GM23338 (cell line): ENCODE data around the gene DUSP18. TPM values are rescaled to one million over a fixed set of nuclear protein-coding genes. Genes with fewer than 3 reads are reported as not detected.
A peak's percentile ranks its signal among the peaks of the same experiment; 100 is the strongest.

Experiments used
- ATAC-seq: fragments of 200-7000 bp; cut with Tn5 transposase; 3 replicates; pipeline ENCODE4 v1.9.1; 2020
- DNase-seq: peaks from one replicate; pipeline ENCODE4 v3.0.0-alpha.2; 2015; ENCODE audit warnings: low spot score
- H2AFZ ChIP-seq: fragments of 200-600 bp; sonication (generic); 2 replicates; pipeline ENCODE4 v1.8.0; 2016; ENCODE audit warnings: antibody characterized with exemption, mild to moderate bottlenecking, moderate library complexity
- H3F3A ChIP-seq: fragments of 200-600 bp; sonication (generic); replicated peaks from 2 replicates; pipeline ENCODE4 v1.8.0; 2017; ENCODE audit warnings: antibody characterized with exemption, mixed run types, low read depth
- H3K27ac ChIP-seq: fragments of 200-600 bp; sonication (generic); 2 replicates; pipeline ENCODE4 v1.6.1; 2016; ENCODE audit warnings: low read depth
- H3K27me3 ChIP-seq: fragments of 200-600 bp; sonication (generic); 2 replicates; pipeline ENCODE4 v1.8.0; 2016; ENCODE audit warnings: mild to moderate bottlenecking, mixed run types, moderate library complexity; ENCODE audit not compliant: insufficient read depth
- H3K36me3 ChIP-seq: fragments of 200-600 bp; sonication (generic); 2 replicates; pipeline ENCODE4 v1.8.0; 2016; ENCODE audit warnings: mild to moderate bottlenecking; ENCODE audit not compliant: insufficient read depth
- H3K4me1 ChIP-seq: fragments of 200-600 bp; sonication (generic); 2 replicates; pipeline ENCODE4 v1.8.0; 2016; ENCODE audit warnings: mild to moderate bottlenecking, moderate library complexity; ENCODE audit not compliant: insufficient read depth
- H3K4me2 ChIP-seq: fragments of 200-600 bp; sonication (generic); 2 replicates; pipeline ENCODE4 v1.7.1; 2017; ENCODE audit warnings: mixed run types
- H3K4me3 ChIP-seq: fragments of 200-600 bp; sonication (generic); 2 replicates; pipeline ENCODE4 v1.6.1; 2016; ENCODE audit warnings: mixed run types
- H3K79me2 ChIP-seq: fragments of 200-600 bp; sonication (generic); replicated peaks from 2 replicates; pipeline ENCODE4 v1.8.0; 2017; ENCODE audit warnings: mild to moderate bottlenecking; ENCODE audit not compliant: insufficient read depth
- H3K9me2 ChIP-seq: fragments of 200-600 bp; sonication (generic); 2 replicates; pipeline ENCODE4 v1.8.0; 2017; ENCODE audit not compliant: insufficient read depth
- H4K20me1 ChIP-seq: fragments of 200-600 bp; sonication (generic); replicated peaks from 2 replicates; pipeline ENCODE4 v1.8.0; 2017; ENCODE audit warnings: mild to moderate bottlenecking; ENCODE audit not compliant: insufficient read depth
- H3K27ac Mint-ChIP-seq: 2 replicates; pipeline ENCODE4 v1.8.0; 2020; ENCODE audit warnings: inconsistent platforms, mild to moderate bottlenecking, moderate library complexity, mixed read lengths
- H3K27me3 Mint-ChIP-seq: 3 replicates; pipeline ENCODE4 v1.8.0; 2022; ENCODE audit warnings: low read depth, mild to moderate bottlenecking, moderate library complexity, mixed read lengths, inconsistent platforms; ENCODE audit not compliant: insufficient read depth, poor library complexity
- H3K36me3 Mint-ChIP-seq: 3 replicates; pipeline ENCODE4 v1.8.0; 2021; ENCODE audit warnings: low read depth, mild to moderate bottlenecking, inconsistent platforms, moderate library complexity, mixed read lengths
- H3K4me1 Mint-ChIP-seq: 3 replicates; pipeline ENCODE4 v1.8.0; 2020; ENCODE audit warnings: mild to moderate bottlenecking, inconsistent platforms, mixed read lengths
- H3K4me3 Mint-ChIP-seq: 3 replicates; pipeline ENCODE4 v1.8.0; 2021; ENCODE audit warnings: moderate library complexity, mild to moderate bottlenecking, inconsistent platforms, mixed read lengths
- H3K9me3 Mint-ChIP-seq: 3 replicates; pipeline ENCODE4 v1.8.0; 2020; ENCODE audit warnings: moderate library complexity, mild to moderate bottlenecking, inconsistent platforms, mixed read lengths
- CREB1 ChIP-seq: fragments of 250-450 bp; sonication (Bioruptor Pico); IDR thresholded peaks from 2 replicates; pipeline ENCODE4 v1.5.0; 2020; ENCODE audit warnings: low read depth, mild to moderate bottlenecking, moderate library complexity
- EZH2 ChIP-seq: fragments of 200-600 bp; sonication (generic); IDR thresholded peaks from one replicate; pipeline ENCODE4 v1.8.0; 2017; ENCODE audit warnings: antibody characterized with exemption, mild to moderate bottlenecking, low read depth; ENCODE audit not compliant: unreplicated experiment
- EZH2phosphoT487 ChIP-seq: fragments of 200-600 bp; sonication (generic); IDR thresholded peaks from one replicate; pipeline ENCODE4 v1.8.1; 2018; ENCODE audit warnings: antibody characterized with exemption; ENCODE audit not compliant: unreplicated experiment
- NANOG ChIP-seq: IDR thresholded peaks from 2 replicates; pipeline ENCODE4 v1.6.1; 2016; ENCODE audit warnings: antibody characterized with exemption, borderline replicate concordance
- ZNF114 ChIP-seq: fragments of 250-450 bp; sonication (Bioruptor Pico); IDR thresholded peaks from 2 replicates; pipeline ENCODE4 v1.5.0; 2020; ENCODE audit warnings: mild to moderate bottlenecking, moderate library complexity
- polyA plus RNA-seq: library from polyadenylated mRNA; unstranded; fragments of >200 nt; fragmentation: Nextera tagmentation; extraction: Ambion mirVana; gene quantifications from 2 replicates; pipeline ENCODE4 v1.2.1, GENCODE V29; 2016
- total RNA-seq: library from RNA; depleted of rRNA; stranded (reverse); fragments of >200 nt; shearing (Covaris generic); gene quantifications from 2 replicates; pipeline ENCODE4 v1.2.3, GENCODE V29; 2014
- TF ChIP-seq, protein P1 (sequence below): fragments of 250-450 bp; sonication (Bioruptor Pico); IDR thresholded peaks from 2 replicates; pipeline ENCODE4 v1.5.0; 2020; ENCODE audit warnings: mild to moderate bottlenecking, moderate library complexity
- TF ChIP-seq, protein P2 (sequence below), 2 experiments: fragments of 200-600 bp in 1 of 2; sonication (generic) in 1 of 2; conservative IDR thresholded peaks; 2 replicates each; pipeline versions ENCODE4 v1.5.1 to v1.6.1; 2016 to 2017; ENCODE audit warnings: antibody characterized with exemption in 2 of 2, low read depth in 2 of 2, mild to moderate bottlenecking in 2 of 2, moderate library complexity in 1 of 2
- TF ChIP-seq, protein P3 (sequence below): IDR thresholded peaks from one replicate; pipeline ENCODE4 v1.6.1; 2018; ENCODE audit warnings: antibody characterized with exemption; ENCODE audit not compliant: unreplicated experiment

The DUSP18 gene
- total and polyA plus RNA-seq, 2 experiments from 2014 or later, result 2.2 to 2.7 TPM

DNA sequence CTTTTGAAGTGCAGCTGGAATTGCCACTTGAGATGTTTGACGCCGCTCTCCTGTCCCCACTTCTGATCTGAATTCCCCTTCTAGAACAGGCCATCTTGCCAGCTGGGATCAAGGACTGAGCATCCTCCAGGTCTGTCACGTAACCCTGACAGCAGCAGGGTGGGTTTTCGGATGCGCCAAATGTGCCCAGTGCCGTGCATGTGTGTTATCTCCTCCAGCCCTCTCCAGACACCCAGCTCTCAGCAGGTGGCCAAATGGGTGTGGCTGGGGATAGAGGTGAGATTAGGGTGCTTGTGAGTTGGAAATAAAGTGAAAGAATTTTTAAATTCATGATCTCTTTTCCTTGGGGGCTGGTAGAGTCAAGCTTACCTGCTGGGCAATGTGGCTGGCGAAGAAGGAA lies 30.3 kb upstream of the DUSP18 start (continued):
- TF ChIP-seq, protein P1, sequence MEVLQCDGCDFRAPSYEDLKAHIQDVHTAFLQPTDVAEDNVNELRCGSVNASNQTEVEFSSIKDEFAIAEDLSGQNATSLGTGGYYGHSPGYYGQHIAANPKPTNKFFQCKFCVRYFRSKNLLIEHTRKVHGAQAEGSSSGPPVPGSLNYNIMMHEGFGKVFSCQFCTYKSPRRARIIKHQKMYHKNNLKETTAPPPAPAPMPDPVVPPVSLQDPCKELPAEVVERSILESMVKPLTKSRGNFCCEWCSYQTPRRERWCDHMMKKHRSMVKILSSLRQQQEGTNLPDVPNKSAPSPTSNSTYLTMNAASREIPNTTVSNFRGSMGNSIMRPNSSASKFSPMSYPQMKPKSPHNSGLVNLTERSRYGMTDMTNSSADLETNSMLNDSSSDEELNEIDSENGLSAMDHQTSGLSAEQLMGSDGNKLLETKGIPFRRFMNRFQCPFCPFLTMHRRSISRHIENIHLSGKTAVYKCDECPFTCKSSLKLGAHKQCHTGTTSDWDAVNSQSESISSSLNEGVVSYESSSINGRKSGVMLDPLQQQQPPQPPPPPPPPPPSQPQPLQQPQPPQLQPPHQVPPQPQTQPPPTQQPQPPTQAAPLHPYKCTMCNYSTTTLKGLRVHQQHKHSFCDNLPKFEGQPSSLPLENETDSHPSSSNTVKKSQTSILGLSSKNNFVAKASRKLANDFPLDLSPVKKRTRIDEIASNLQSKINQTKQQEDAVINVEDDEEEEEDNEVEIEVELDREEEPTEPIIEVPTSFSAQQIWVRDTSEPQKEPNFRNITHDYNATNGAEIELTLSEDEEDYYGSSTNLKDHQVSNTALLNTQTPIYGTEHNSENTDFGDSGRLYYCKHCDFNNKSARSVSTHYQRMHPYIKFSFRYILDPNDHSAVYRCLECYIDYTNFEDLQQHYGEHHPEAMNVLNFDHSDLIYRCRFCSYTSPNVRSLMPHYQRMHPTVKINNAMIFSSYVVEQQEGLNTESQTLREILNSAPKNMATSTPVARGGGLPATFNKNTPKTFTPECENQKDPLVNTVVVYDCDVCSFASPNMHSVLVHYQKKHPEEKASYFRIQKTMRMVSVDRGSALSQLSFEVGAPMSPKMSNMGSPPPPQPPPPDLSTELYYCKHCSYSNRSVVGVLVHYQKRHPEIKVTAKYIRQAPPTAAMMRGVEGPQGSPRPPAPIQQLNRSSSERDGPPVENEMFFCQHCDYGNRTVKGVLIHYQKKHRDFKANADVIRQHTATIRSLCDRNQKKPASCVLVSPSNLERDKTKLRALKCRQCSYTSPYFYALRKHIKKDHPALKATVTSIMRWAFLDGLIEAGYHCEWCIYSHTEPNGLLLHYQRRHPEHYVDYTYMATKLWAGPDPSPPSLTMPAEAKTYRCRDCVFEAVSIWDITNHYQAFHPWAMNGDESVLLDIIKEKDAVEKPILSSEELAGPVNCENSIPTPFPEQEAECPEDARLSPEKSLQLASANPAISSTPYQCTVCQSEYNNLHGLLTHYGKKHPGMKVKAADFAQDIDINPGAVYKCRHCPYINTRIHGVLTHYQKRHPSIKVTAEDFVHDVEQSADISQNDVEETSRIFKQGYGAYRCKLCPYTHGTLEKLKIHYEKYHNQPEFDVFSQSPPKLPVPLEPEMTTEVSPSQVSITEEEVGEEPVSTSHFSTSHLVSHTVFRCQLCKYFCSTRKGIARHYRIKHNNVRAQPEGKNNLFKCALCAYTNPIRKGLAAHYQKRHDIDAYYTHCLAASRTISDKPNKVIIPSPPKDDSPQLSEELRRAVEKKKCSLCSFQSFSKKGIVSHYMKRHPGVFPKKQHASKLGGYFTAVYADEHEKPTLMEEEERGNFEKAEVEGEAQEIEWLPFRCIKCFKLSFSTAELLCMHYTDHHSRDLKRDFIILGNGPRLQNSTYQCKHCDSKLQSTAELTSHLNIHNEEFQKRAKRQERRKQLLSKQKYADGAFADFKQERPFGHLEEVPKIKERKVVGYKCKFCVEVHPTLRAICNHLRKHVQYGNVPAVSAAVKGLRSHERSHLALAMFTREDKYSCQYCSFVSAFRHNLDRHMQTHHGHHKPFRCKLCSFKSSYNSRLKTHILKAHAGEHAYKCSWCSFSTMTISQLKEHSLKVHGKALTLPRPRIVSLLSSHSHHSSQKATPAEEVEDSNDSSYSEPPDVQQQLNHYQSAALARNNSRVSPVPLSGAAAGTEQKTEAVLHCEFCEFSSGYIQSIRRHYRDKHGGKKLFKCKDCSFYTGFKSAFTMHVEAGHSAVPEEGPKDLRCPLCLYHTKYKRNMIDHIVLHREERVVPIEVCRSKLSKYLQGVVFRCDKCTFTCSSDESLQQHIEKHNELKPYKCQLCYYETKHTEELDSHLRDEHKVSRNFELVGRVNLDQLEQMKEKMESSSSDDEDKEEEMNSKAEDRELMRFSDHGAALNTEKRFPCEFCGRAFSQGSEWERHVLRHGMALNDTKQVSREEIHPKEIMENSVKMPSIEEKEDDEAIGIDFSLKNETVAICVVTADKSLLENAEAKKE, result no peak
- TF ChIP-seq NANOG (no peak), EZH2 (no peak), ZNF114 (CRISPR knock-in tag) (no peak)
- TF ChIP-seq, protein P2, sequence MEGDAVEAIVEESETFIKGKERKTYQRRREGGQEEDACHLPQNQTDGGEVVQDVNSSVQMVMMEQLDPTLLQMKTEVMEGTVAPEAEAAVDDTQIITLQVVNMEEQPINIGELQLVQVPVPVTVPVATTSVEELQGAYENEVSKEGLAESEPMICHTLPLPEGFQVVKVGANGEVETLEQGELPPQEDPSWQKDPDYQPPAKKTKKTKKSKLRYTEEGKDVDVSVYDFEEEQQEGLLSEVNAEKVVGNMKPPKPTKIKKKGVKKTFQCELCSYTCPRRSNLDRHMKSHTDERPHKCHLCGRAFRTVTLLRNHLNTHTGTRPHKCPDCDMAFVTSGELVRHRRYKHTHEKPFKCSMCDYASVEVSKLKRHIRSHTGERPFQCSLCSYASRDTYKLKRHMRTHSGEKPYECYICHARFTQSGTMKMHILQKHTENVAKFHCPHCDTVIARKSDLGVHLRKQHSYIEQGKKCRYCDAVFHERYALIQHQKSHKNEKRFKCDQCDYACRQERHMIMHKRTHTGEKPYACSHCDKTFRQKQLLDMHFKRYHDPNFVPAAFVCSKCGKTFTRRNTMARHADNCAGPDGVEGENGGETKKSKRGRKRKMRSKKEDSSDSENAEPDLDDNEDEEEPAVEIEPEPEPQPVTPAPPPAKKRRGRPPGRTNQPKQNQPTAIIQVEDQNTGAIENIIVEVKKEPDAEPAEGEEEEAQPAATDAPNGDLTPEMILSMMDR (conservative IDR thresholded peaks at IDR 0.05; ENCODE audit: low read depth in 2 of 2), result no peak

DNA sequence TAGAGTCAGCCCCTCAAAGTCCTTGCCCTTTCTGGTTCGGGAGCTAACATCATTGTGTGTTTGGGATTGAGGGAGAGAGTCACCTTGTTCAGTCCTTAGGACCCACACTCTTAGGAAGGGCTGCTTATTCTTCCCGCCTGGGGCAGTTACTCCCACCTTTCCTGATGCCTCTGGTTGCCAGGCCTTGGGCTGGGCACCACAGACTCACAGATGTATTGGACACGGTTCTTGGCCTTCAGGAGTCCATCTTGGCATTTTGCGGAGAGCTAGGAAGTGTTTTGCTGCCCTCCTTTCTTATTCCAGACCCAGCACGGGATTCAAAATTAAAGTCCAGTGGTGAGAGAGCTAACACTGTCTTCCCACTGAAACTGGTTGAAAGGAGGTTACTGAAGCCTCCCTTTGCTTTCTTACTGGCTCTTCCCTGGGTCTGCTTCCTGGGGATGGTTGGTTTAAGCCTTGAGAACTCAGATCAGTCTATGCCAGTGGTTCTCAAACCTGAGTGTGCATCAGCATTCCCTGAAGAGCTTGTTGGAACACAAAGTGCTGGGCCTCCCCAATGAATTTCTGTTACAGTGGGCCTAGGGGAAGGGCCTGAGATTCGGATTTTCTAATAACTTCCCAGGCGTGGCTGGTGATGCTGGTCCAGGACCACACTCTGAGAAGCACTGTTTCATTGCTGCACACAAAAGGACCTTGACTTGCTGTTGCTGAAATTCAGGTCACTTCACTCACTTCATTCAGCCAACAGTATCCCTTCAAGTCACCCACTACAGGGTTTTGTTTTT lies 28.4 kb upstream of the DUSP18 start:
- no peaks in the 10 kb centered on the region for H3F3A ChIP-seq
- ATAC-seq, result no peak
- H3K4me3 ChIP-seq, result peak overlapping the region; percentile 86; the same call in 1 of the 2 replicates
- H3K4me2 ChIP-seq, result peak overlapping the region; percentile 93; the same call in 1 of the 2 replicates
- no peaks in the 10 kb centered on the region for H3K9me2 ChIP-seq
- H4K20me1 ChIP-seq, result no peaks in the 10 kb centered on the region; the same call in 1 of the 2 replicates
- no peak overlapping the region for H3K27ac ChIP-seq
- peaks cover 5% of the 10 kb centered on the region; the same call in 2 of the 3 replicates for H3K4me1 Mint-ChIP-seq
- no peaks in the 10 kb centered on the region for H3K36me3 ChIP-seq
- no peaks in the 10 kb centered on the region for H3K4me1 ChIP-seq
- DNase-seq, result no peak
- H3K79me2 ChIP-seq, result no peaks in the 10 kb centered on the region
- H3K27me3 ChIP-seq, result peaks cover 23% of the 10 kb centered on the region
- H2AFZ ChIP-seq, result no peak overlapping the region
- H3K36me3 Mint-ChIP-seq, result no peaks in the 10 kb centered on the region
- peak overlapping the region; percentile 69 for H3K4me3 Mint-ChIP-seq
- no peak overlapping the region for H3K27ac Mint-ChIP-seq
- no peaks in the 10 kb centered on the region for H3K9me3 Mint-ChIP-seq
- H3K27me3 Mint-ChIP-seq, result peaks cover 19% of the 10 kb centered on the region
- TF ChIP-seq CREB1 (CRISPR knock-in tag) (no peak), ZNF114 (CRISPR knock-in tag) (no peak), EZH2phosphoT487 (no peak)
- TF ChIP-seq, protein P3, sequence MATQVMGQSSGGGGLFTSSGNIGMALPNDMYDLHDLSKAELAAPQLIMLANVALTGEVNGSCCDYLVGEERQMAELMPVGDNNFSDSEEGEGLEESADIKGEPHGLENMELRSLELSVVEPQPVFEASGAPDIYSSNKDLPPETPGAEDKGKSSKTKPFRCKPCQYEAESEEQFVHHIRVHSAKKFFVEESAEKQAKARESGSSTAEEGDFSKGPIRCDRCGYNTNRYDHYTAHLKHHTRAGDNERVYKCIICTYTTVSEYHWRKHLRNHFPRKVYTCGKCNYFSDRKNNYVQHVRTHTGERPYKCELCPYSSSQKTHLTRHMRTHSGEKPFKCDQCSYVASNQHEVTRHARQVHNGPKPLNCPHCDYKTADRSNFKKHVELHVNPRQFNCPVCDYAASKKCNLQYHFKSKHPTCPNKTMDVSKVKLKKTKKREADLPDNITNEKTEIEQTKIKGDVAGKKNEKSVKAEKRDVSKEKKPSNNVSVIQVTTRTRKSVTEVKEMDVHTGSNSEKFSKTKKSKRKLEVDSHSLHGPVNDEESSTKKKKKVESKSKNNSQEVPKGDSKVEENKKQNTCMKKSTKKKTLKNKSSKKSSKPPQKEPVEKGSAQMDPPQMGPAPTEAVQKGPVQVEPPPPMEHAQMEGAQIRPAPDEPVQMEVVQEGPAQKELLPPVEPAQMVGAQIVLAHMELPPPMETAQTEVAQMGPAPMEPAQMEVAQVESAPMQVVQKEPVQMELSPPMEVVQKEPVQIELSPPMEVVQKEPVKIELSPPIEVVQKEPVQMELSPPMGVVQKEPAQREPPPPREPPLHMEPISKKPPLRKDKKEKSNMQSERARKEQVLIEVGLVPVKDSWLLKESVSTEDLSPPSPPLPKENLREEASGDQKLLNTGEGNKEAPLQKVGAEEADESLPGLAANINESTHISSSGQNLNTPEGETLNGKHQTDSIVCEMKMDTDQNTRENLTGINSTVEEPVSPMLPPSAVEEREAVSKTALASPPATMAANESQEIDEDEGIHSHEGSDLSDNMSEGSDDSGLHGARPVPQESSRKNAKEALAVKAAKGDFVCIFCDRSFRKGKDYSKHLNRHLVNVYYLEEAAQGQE, result no peak
- TF ChIP-seq, protein P2 (conservative IDR thresholded peaks at IDR 0.05; ENCODE audit: low read depth in 2 of 2), result no peak
